ENCODE results near the gene ESPL1. TPM values are rescaled to one million over a fixed set of nuclear protein-coding genes. Genes with fewer than 3 reads are reported as not detected.

The ESPL1 gene
- polyA plus RNA-seq, 3 donors, result 11.6 to 13.0 (median 12.5) TPM

GRCh38 chr12:53252349-53252916 is 15.7 kb upstream of the ESPL1 start:
- no peak for DNase-seq (ENCODE audit: extremely low read depth in 1 of 11, low read depth in 9 of 11, low spot score in 4 of 11)

- DNase-seq (ENCODE audit: extremely low read depth in 1 of 11, low read depth in 9 of 11, low spot score in 4 of 11), result no peak
Measured at GRCh38 chr12:53253298-53253697, 14.8 kb upstream of the ESPL1 start.

GRCh38 chr12:53254816-53255545 is 13.1 kb upstream of the ESPL1 start:
- no peak for DNase-seq (ENCODE audit: extremely low read depth in 1 of 11, low read depth in 9 of 11, low spot score in 4 of 11)

GRCh38 chr12:53255996-53256395 is 12.1 kb upstream of the ESPL1 start:
- no peak for DNase-seq (ENCODE audit: extremely low read depth in 1 of 11, low read depth in 9 of 11, low spot score in 4 of 11)

- no peak for DNase-seq (ENCODE audit: extremely low read depth in 1 of 11, low read depth in 9 of 11, low spot score in 4 of 11)
Measured at GRCh38 chr12:53258541-53259539, 9.3 kb upstream of the ESPL1 start.

- DNase-seq (ENCODE audit: extremely low read depth in 1 of 11, low read depth in 9 of 11, low spot score in 4 of 11), result no peak
Measured at GRCh38 chr12:53259891-53260290, 8.2 kb upstream of the ESPL1 start.

- DNase-seq (ENCODE audit: extremely low read depth in 1 of 11, low read depth in 9 of 11, low spot score in 4 of 11), result no peak
Measured at GRCh38 chr12:53265783-53266182, 2.3 kb upstream of the ESPL1 start.

- DNase-seq (ENCODE audit: extremely low read depth in 1 of 11, low read depth in 9 of 11, low spot score in 4 of 11), result no peak
Measured at GRCh38 chr12:53267306-53267998, 647 bp upstream of the ESPL1 start.

GRCh38 chr12:53268630-53269562 is 797 bp downstream of the ESPL1 start:
- DNase-seq (ENCODE audit: extremely low read depth in 1 of 11, low read depth in 9 of 11, low spot score in 4 of 11), result no peak

- DNase-seq (ENCODE audit: extremely low read depth in 1 of 11, low read depth in 9 of 11, low spot score in 4 of 11), result no peak
Measured at GRCh38 chr12:53274445-53274844, 6.3 kb downstream of the ESPL1 start.

GRCh38 chr12:53276511-53276910 is 8.4 kb downstream of the ESPL1 start:
- DNase-seq (ENCODE audit: extremely low read depth in 1 of 11, low read depth in 9 of 11, low spot score in 4 of 11), result no peak

- no peak for DNase-seq (ENCODE audit: extremely low read depth in 1 of 11, low read depth in 9 of 11, low spot score in 4 of 11)
Measured at GRCh38 chr12:53277981-53278380, 9.9 kb downstream of the ESPL1 start.

- DNase-seq (ENCODE audit: extremely low read depth in 1 of 11, low read depth in 9 of 11, low spot score in 4 of 11), result no peak
Measured at GRCh38 chr12:53279283-53279869, 11.3 kb downstream of the ESPL1 start.

GRCh38 chr12:53279888-53280498 is 11.9 kb downstream of the ESPL1 start:
- no peak for DNase-seq (ENCODE audit: extremely low read depth in 1 of 11, low read depth in 9 of 11, low spot score in 4 of 11)

- DNase-seq (ENCODE audit: extremely low read depth in 1 of 11, low read depth in 9 of 11, low spot score in 4 of 11), result no peak
Measured at GRCh38 chr12:53286448-53286847, 18.3 kb downstream of the ESPL1 start.

- DNase-seq (ENCODE audit: extremely low read depth in 1 of 11, low read depth in 9 of 11, low spot score in 4 of 11), result peak in 2 of 11 donors; percentile 19 to 47
Measured at GRCh38 chr12:53287741-53288216, 19.7 kb downstream of the ESPL1 start.

- no peak for DNase-seq (ENCODE audit: extremely low read depth in 1 of 11, low read depth in 9 of 11, low spot score in 4 of 11)
Measured at GRCh38 chr12:53288322-53288721, 20.2 kb downstream of the ESPL1 start.
